B cell (primary cell): Measurements from ENCODE around the gene GABRE.

Experiments
- CTCF ChIP-seq: fragments of 200-600 bp; IDR thresholded peaks from one replicate; pipeline ENCODE4 v1.8.0; 2022; ENCODE audit warnings: antibody characterized with exemption, mild to moderate bottlenecking
- EZH2 ChIP-seq: IDR thresholded peaks from 2 replicates; pipeline ENCODE4 v1.6.1; 2012; ENCODE audit warnings: borderline replicate concordance, low read depth, mild to moderate bottlenecking, moderate library complexity, low read length; ENCODE audit not compliant: insufficient read depth, poor library complexity, severe bottlenecking

- TF ChIP-seq CTCF (no peak), EZH2 (no peak)
Observed at GRCh38 chrX:152020888-152021287, 46.4 kb upstream of the GABRE start.
